Stimulated activated CD4-positive, alpha-beta T cell treated with anti-CD3 and anti-CD28 coated beads, TNF-alpha, amount 100 ng/mL, for 1 hour (primary cell): ENCODE measurements around the gene TNFRSF19.

ENCODE experiments used
- DNase-seq, 3 donors: peaks; one replicate each; pipeline ENCODE4 v3.0.0-alpha.2; 2020; ENCODE audit warnings: low read depth in 3 of 3, low spot score in 1 of 3

TNFRSF19 gene

GRCh38 chr13:23600534-23600933 lies 30.3 kb downstream of the TNFRSF19 start:
- no peak for DNase-seq

GRCh38 chr13:23605831-23606230 lies 35.6 kb downstream of the TNFRSF19 start:
- no peak for DNase-seq

GRCh38 chr13:23608138-23608537 lies 37.9 kb downstream of the TNFRSF19 start:
- no peak for DNase-seq

GRCh38 chr13:23608701-23609413 lies 38.6 kb downstream of the TNFRSF19 start:
- DNase-seq: no peak

- no peak for DNase-seq
Observed at GRCh38 chr13:23609414-23609760, 39.2 kb downstream of the TNFRSF19 start.

GRCh38 chr13:23609874-23610576 lies 39.8 kb downstream of the TNFRSF19 start:
- DNase-seq: no peak

- no peak for DNase-seq
Observed at GRCh38 chr13:23610966-23611491, 40.8 kb downstream of the TNFRSF19 start.

- no peak for DNase-seq
Observed at GRCh38 chr13:23612182-23612581, 42.0 kb downstream of the TNFRSF19 start.

GRCh38 chr13:23612731-23613130 lies 42.5 kb downstream of the TNFRSF19 start:
- DNase-seq: no peak

GRCh38 chr13:23613596-23613995 lies 43.4 kb downstream of the TNFRSF19 start:
- no peak for DNase-seq

- DNase-seq: no peak
Observed at GRCh38 chr13:23615395-23616081, 45.3 kb downstream of the TNFRSF19 start.

GRCh38 chr13:23616228-23616627 lies 46.0 kb downstream of the TNFRSF19 start:
- DNase-seq: no peak

- DNase-seq: no peak
Observed at GRCh38 chr13:23617551-23618024, 47.4 kb downstream of the TNFRSF19 start.

- no peak for DNase-seq
Observed at GRCh38 chr13:23618341-23618740, 48.1 kb downstream of the TNFRSF19 start.

- no peak for DNase-seq
Observed at GRCh38 chr13:23619068-23619855, 49.0 kb downstream of the TNFRSF19 start.

- DNase-seq: no peak
Observed at GRCh38 chr13:23620211-23620610, 50.0 kb downstream of the TNFRSF19 start.

- no peak for DNase-seq
Observed at GRCh38 chr13:23620613-23621315, 50.6 kb downstream of the TNFRSF19 start.

GRCh38 chr13:23621316-23621645 lies 51.1 kb downstream of the TNFRSF19 start:
- DNase-seq: no peak

- DNase-seq: no peak
Observed at GRCh38 chr13:23622985-23623384, 52.8 kb downstream of the TNFRSF19 start.

GRCh38 chr13:23623394-23623793 lies 53.2 kb downstream of the TNFRSF19 start:
- no peak for DNase-seq

- no peak for DNase-seq
Observed at GRCh38 chr13:23626700-23627099, 56.5 kb downstream of the TNFRSF19 start.
